C4-2B (cell line): ENCODE data around the gene ETFBKMT.

ENCODE experiments used
- H3K27ac ChIP-seq: fragments of 450-650 bp; 2 replicates; pipeline ENCODE4 v1.5.1; 2017
- CTCF ChIP-seq: fragments of 450-650 bp; conservative IDR thresholded peaks from 2 replicates; pipeline ENCODE4 v1.5.1; 2017; ENCODE audit warnings: mild to moderate bottlenecking
- ZFX ChIP-seq: fragments of 450-650 bp; IDR thresholded peaks from 2 replicates; pipeline ENCODE4 v1.6.1; 2017

ETFBKMT gene

DNA sequence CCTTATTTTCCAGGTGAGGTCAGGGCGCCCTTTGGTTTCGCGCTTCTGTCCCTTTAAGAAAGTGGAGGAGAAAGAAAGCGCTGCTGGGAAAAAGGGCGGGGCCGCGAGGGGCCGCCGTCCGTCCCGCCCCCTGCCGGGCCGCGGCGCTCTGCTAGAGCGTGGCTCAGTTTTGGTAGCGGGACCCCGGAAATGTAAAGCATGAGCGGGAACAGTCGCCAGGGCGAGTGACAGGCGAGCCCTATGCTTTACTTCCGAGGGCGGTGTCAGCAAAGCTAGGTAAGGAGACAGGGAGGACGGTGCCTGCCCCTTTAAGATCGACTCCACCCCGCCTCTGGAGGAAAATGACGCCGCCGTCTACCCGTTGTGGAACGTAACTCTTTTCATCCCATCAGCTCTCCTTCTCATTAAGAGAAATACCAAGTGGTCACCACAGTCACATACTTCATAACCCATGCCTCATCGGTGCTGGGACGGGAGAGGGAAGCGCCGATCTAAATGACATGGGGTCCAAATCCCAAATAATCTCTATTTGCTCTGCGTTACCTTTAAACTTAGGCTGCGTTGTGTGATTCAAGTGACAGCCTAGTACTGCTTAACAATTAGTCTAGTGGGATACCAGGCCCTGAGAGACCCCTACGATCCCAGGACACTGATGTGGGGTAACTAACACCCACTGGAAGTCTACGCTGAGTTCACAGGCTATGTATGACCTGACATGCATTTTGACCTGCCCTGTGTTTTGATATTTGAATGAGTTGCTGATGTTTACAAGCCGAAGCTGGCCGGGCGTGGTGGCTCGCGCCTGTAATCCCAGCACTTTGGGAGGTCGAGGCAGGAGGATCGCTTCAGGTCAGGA, at the start of gene ETFBKMT:
Gene ETFBKMT, plus strand, starts transcription at position 602 of the 856 bp plus-strand sequence. CDS start 2,266 bp downstream, outside the sequence.
- TF ChIP-seq ZFX (peak; percentile 40; the same call in 1 of the 2 replicates), CTCF (peak; percentile 49)

GRCh38 chr12:31612819-31613218, 46.7 kb upstream of the ETFBKMT start:
- no peak overlapping the region for H3K27ac ChIP-seq
- no peak for TF ChIP-seq CTCF
- no peak for TF ChIP-seq ZFX

More for the DNA sequence above, at the start of gene ETFBKMT:
- H3K27ac ChIP-seq: peak within 1 kb of the TSS; percentile 73

GRCh38 chr12:31618228-31619025, 41.1 kb upstream of the ETFBKMT start:
- TF ChIP-seq ZFX (no peak), CTCF (no peak)
- H3K27ac ChIP-seq: no peak overlapping the region

GRCh38 chr12:31620311-31620710, 39.2 kb upstream of the ETFBKMT start:
- TF ChIP-seq CTCF (no peak), ZFX (no peak)
- no peak overlapping the region for H3K27ac ChIP-seq

GRCh38 chr12:31622038-31622437, 37.5 kb upstream of the ETFBKMT start:
- TF ChIP-seq ZFX (no peak), CTCF (no peak)
- H3K27ac ChIP-seq: no peak overlapping the region

- no peak overlapping the region for H3K27ac ChIP-seq
- TF ChIP-seq ZFX: no peak
- no peak for TF ChIP-seq CTCF
Measured at GRCh38 chr12:31626270-31626995, 33.1 kb upstream of the ETFBKMT start.
